HepG2 (cell line): ENCODE measurements around the gene HCRT. TPM values are rescaled to one million over a fixed set of nuclear protein-coding genes. Genes with fewer than 3 reads are reported as not detected.
A peak's percentile ranks its signal among the peaks of the same experiment; 100 is the strongest.

ENCODE experiments used
- ASH2L ChIP-seq: fragments of 300-600, 200-600 bp; sonication (generic); IDR thresholded peaks from 2 replicates; pipeline ENCODE4 v1.7.0; 2017; ENCODE audit warnings: low read depth, mild to moderate bottlenecking, moderate library complexity, mixed read lengths, low read length; ENCODE audit not compliant: insufficient read length
- MXD4 ChIP-seq: IDR thresholded peaks from 2 replicates; pipeline ENCODE4 v1.6.1; 2016; ENCODE audit warnings: mild to moderate bottlenecking, missing biosample characterization, missing genetic modification reagents
- MXI1 ChIP-seq: IDR thresholded peaks from 3 replicates; pipeline ENCODE4 v1.6.1; 2012; ENCODE audit warnings: low read depth, low read length, inconsistent platforms, borderline replicate concordance
- NFE2L2 ChIP-seq: fragments of 150-350 bp; IDR thresholded peaks from 2 replicates; pipeline ENCODE4 v1.6.1; 2014; ENCODE audit warnings: low read length
- RCOR2 ChIP-seq: IDR thresholded peaks from 2 replicates; pipeline ENCODE4 v1.6.1; 2016; ENCODE audit warnings: missing biosample characterization, missing genetic modification reagents
- RELA ChIP-seq: sonication (generic); formaldehyde crosslinking; IDR thresholded peaks from 2 replicates; pipeline ENCODE4 v1.4.0; 2020; ENCODE audit warnings: missing genetic modification reagents
- THAP9 ChIP-seq: sonication (generic); formaldehyde crosslinking; IDR thresholded peaks from 2 replicates; pipeline ENCODE4; 2020; ENCODE audit warnings: missing genetic modification reagents, mild to moderate bottlenecking, borderline replicate concordance
- WIZ ChIP-seq: sonication (generic); formaldehyde crosslinking; IDR thresholded peaks from 2 replicates; pipeline ENCODE4 v1.5.1; 2020; ENCODE audit warnings: mild to moderate bottlenecking, missing genetic modification reagents
- ZBTB40 ChIP-seq, 2 experiments: fragments of 450-650 bp in 1 of 2; sonication (generic) in 1 of 2; formaldehyde crosslinking in 1 of 2; IDR thresholded peaks; 2 replicates each; pipeline versions ENCODE4 v1.6.1 to v1.8.0; 2016 to 2022; ENCODE audit warnings: antibody characterized with exemption in 1 of 2, mild to moderate bottlenecking in 1 of 2, missing genetic modification reagents in 1 of 2
- ZFP37 ChIP-seq: sonication (generic); formaldehyde crosslinking; IDR thresholded peaks from 2 replicates; pipeline ENCODE4 v1.4.0; 2020; ENCODE audit warnings: missing genetic modification reagents, borderline replicate concordance
- ZFP82 ChIP-seq: sonication (generic); formaldehyde crosslinking; IDR thresholded peaks from 2 replicates; pipeline ENCODE4 v1.5.1; 2020; ENCODE audit warnings: mild to moderate bottlenecking, missing genetic modification reagents, borderline replicate concordance
- ZNF101 ChIP-seq: sonication (generic); formaldehyde crosslinking; IDR thresholded peaks from 2 replicates; pipeline ENCODE4 v1.4.0; 2020; ENCODE audit warnings: mild to moderate bottlenecking, low read depth, missing genetic modification reagents, borderline replicate concordance
- ZNF251 ChIP-seq: sonication (generic); formaldehyde crosslinking; IDR thresholded peaks from 2 replicates; pipeline ENCODE4 v1.9.0; 2021; ENCODE audit warnings: mild to moderate bottlenecking, missing genetic modification reagents
- ZNF263 ChIP-seq: sonication (generic); formaldehyde crosslinking; IDR thresholded peaks from 2 replicates; pipeline ENCODE4 v1.4.0; 2020; ENCODE audit warnings: missing genetic modification reagents
- ZNF740 ChIP-seq: sonication (generic); formaldehyde crosslinking; IDR thresholded peaks from 2 replicates; pipeline ENCODE4 v1.4.0; 2020; ENCODE audit warnings: missing genetic modification reagents
- ZNF746 ChIP-seq: sonication (generic); formaldehyde crosslinking; IDR thresholded peaks from 2 replicates; pipeline ENCODE4 v1.8.0; 2022; ENCODE audit warnings: mild to moderate bottlenecking, missing genetic modification reagents
- polyA plus RNA-seq, 8 experiments: library from polyadenylated mRNA; depleted of rRNA in 3 of 8; stranded (reverse) in 7 of 8; unstranded in 1 of 8; fragments of >200 nt; fragmentation: Illumina TruSeq in 4 of 8; extraction: Trizol in 4 of 8; gene quantifications; 2 replicates each; pipeline versions ENCODE4 v1.2.1 to v1.2.3, GENCODE V29; 2011 to 2016; ENCODE audit warnings: low read depth in 4 of 8, missing spikeins in 1 of 8, mixed read lengths in 1 of 8; ENCODE audit not compliant: insufficient read depth in 1 of 8
- total RNA-seq, 5 experiments: library from RNA; depleted of rRNA; stranded (reverse); fragments of >200 nt; fragmentation: Illumina TruSeq; extraction: Trizol; gene quantifications; 2 replicates each; pipeline ENCODE4 v1.2.3, GENCODE V29; 2016; ENCODE audit warnings: low read depth in 1 of 5

The HCRT gene
- total and polyA plus RNA-seq, 2 of the 13 experiments (the other 11 are each of a cell fraction or from before 2014, with no cell fraction given) = not detected

GRCh38 chr17:42193969-42194899 lies 9.0 kb upstream of the HCRT start, which contains the start of gene GHDC (continued):
- TF ChIP-seq ZNF740 (CRISPR knock-in tag) = peak; percentile 100
- TF ChIP-seq ZNF251 (CRISPR knock-in tag) = no peak
- 0 out of 2 replicates have a peak, but pooled peaks have one; percentile 51 for TF ChIP-seq MXD4 (CRISPR knock-in tag)
- no peak for TF ChIP-seq ZBTB40 (IDR thresholded peaks at IDR 0.05)
- no peak for TF ChIP-seq ZBTB40 (CRISPR knock-in tag; IDR thresholded peaks at IDR 0.05)
- TF ChIP-seq RCOR2 = no peak
- TF ChIP-seq WIZ = no peak
- TF ChIP-seq ZNF263 = peak; percentile 56; the same call in 1 of the 2 replicates
- no peak for TF ChIP-seq ZNF746
- TF ChIP-seq ZFP82 = no peak
- TF ChIP-seq NFE2L2 = no peak; the same call in 1 of the 2 replicates
- no peak for TF ChIP-seq ZNF101 (CRISPR knock-in tag)
- TF ChIP-seq ZFP37 = peak; percentile 50; the same call in 1 of the 2 replicates
- peak; percentile 62; the same call in 1 of the 3 replicates for TF ChIP-seq MXI1
- TF ChIP-seq RELA (CRISPR knock-in tag) = no peak
- TF ChIP-seq ASH2L = peak; percentile 83
- TF ChIP-seq THAP9 (CRISPR knock-in tag) = no peak; the same call in 1 of the 2 replicates
